IMR-90 (cell line): Measurements from ENCODE around the gene TRAFD1. TPM values are rescaled to one million over a fixed set of nuclear protein-coding genes. Genes with fewer than 3 reads are reported as not detected.

Source experiments
- ATAC-seq: fragments of 200-7000 bp; cut with Tn5 transposase; 2 replicates; pipeline ENCODE4 v1.9.1; 2020; ENCODE audit warnings: low read depth, mild to moderate bottlenecking, moderate library complexity
- BruUV-seq: library from RNA; stranded (reverse); fragments of 400-500 nt; replicated peaks from 2 replicates; lab custom pipeline; 2021; lab: Mats Ljungman, UMichigan
- CTCF ChIA-PET: fragments of 300-600 bp; formaldehyde crosslinking; extraction: SDS; loops from one replicate; lab custom pipeline; 2021; ENCODE audit warnings: antibody characterized with exemption; lab: Yijun Ruan, JAX
- POLR2A ChIA-PET: fragments of 300-600 bp; sonication (Branson Sonifier 250); formaldehyde crosslinking; loops from one replicate; lab custom pipeline; 2022; ENCODE audit warnings: antibody characterized with exemption; ENCODE audit not compliant: unreplicated experiment; lab: Charles Lee
- DNase-seq: peaks from one replicate; pipeline ENCODE4 v3.0.0; 2013
- H2AFZ ChIP-seq: replicated peaks from 2 replicates; pipeline ENCODE3; 2013; ENCODE audit warnings: low read length, mild to moderate bottlenecking; ENCODE audit not compliant: poor library complexity
- H2AK5ac ChIP-seq: 2 replicates; pipeline ENCODE4 v1.6.1; 2013; ENCODE audit warnings: low read depth, low read length, inconsistent platforms
- H2AK9ac ChIP-seq: replicated peaks from 2 replicates; pipeline ENCODE3; 2013; ENCODE audit warnings: mild to moderate bottlenecking, low read depth, low read length, moderate library complexity; ENCODE audit not compliant: poor library complexity
- H2BK120ac ChIP-seq: 2 replicates; pipeline ENCODE4 v1.6.1; 2013; ENCODE audit warnings: low read depth, low read length, inconsistent platforms
- H2BK15ac ChIP-seq: 3 replicates; pipeline ENCODE4 v1.6.1; 2013; ENCODE audit warnings: low read depth, low read length, inconsistent platforms
- H2BK20ac ChIP-seq: 2 replicates; pipeline ENCODE4 v1.6.1; 2013; ENCODE audit warnings: low read depth, mild to moderate bottlenecking, inconsistent platforms, low read length, moderate library complexity
- H2BK5ac ChIP-seq: 2 replicates; pipeline ENCODE4 v1.6.1; 2013; ENCODE audit warnings: mild to moderate bottlenecking, low read depth, low read length, inconsistent platforms; ENCODE audit not compliant: poor library complexity, severe bottlenecking
- H3K14ac ChIP-seq: replicated peaks from 2 replicates; pipeline ENCODE4 v1.6.1; 2013; ENCODE audit warnings: low read depth, low read length, inconsistent platforms
- H3K18ac ChIP-seq: 2 replicates; pipeline ENCODE4 v1.6.1; 2013; ENCODE audit warnings: low read depth, low read length, control low read depth
- H3K23ac ChIP-seq: 2 replicates; pipeline ENCODE4 v1.6.1; 2013; ENCODE audit warnings: low read depth, low read length, inconsistent platforms
- H3K27ac ChIP-seq: 2 replicates; pipeline ENCODE4 v1.5.1; 2013; ENCODE audit warnings: mild to moderate bottlenecking, control low read depth, low read length; ENCODE audit not compliant: insufficient read depth
- H3K27me3 ChIP-seq: 2 replicates; pipeline ENCODE4 v1.6.1; 2013; ENCODE audit warnings: low read length; ENCODE audit not compliant: control insufficient read depth, insufficient read depth
- H3K36me3 ChIP-seq: 2 replicates; pipeline ENCODE4 v1.6.1; 2013; ENCODE audit warnings: low read length, mixed read lengths; ENCODE audit not compliant: control insufficient read depth, insufficient read depth
- H3K4ac ChIP-seq: 2 replicates; pipeline ENCODE4 v1.6.1; 2013; ENCODE audit warnings: low read depth, low read length, inconsistent platforms
- H3K4me1 ChIP-seq: 2 replicates; pipeline ENCODE4 v1.6.1; 2013; ENCODE audit warnings: low read length, mixed read lengths; ENCODE audit not compliant: control insufficient read depth, insufficient read depth
- H3K4me2 ChIP-seq: 2 replicates; pipeline ENCODE4 v1.6.1; 2013; ENCODE audit warnings: low read depth, mild to moderate bottlenecking, control low read depth, low read length, moderate library complexity
- H3K4me3 ChIP-seq: 2 replicates; pipeline ENCODE4 v1.5.1; 2013; ENCODE audit warnings: low read depth, mild to moderate bottlenecking, control low read depth, low read length, moderate library complexity; ENCODE audit not compliant: insufficient read depth
- H3K56ac ChIP-seq: 2 replicates; pipeline ENCODE4 v1.6.1; 2013; ENCODE audit warnings: low read length, inconsistent platforms; ENCODE audit not compliant: insufficient read depth; ENCODE audit errors: extremely low read depth
- H3K79me1 ChIP-seq, 2 experiments: 2 replicates each; pipeline ENCODE4 v1.6.1; 2013; ENCODE audit warnings: low read length in 2 of 2, inconsistent platforms in 1 of 2, low read depth in 1 of 2
- H3K9ac ChIP-seq: 2 replicates; pipeline ENCODE4 v1.6.1; 2013; ENCODE audit warnings: low read depth, low read length, control low read depth
- H3K9me1 ChIP-seq: 2 replicates; pipeline ENCODE4 v1.6.1; 2013; ENCODE audit warnings: low read length, inconsistent platforms; ENCODE audit not compliant: insufficient read depth
- H3K9me3 ChIP-seq: 2 replicates; pipeline ENCODE4 v1.6.1; 2013; ENCODE audit warnings: low read length; ENCODE audit not compliant: control insufficient read depth, insufficient read depth
- H4K20me1 ChIP-seq: 2 replicates; pipeline ENCODE4 v1.6.1; 2013; ENCODE audit warnings: low read length, inconsistent platforms; ENCODE audit not compliant: insufficient read depth
- H4K5ac ChIP-seq: 2 replicates; pipeline ENCODE4 v1.6.1; 2013; ENCODE audit warnings: mild to moderate bottlenecking, low read depth, low read length, control low read depth
- H4K8ac ChIP-seq, 2 experiments: 2 replicates each; pipeline ENCODE4 v1.6.1; 2013; ENCODE audit warnings: low read depth in 2 of 2, low read length in 2 of 2, control low read depth in 1 of 2, inconsistent platforms in 1 of 2
- H4K91ac ChIP-seq: 2 replicates; pipeline ENCODE4 v1.6.1; 2013; ENCODE audit warnings: low read depth, low read length, inconsistent platforms; ENCODE audit not compliant: insufficient read depth
- FOS ChIP-seq: fragments of 150-350 bp; IDR thresholded peaks from 2 replicates; pipeline ENCODE4 v1.6.1; 2016; ENCODE audit warnings: low read depth, low read length
- POLR2A ChIP-seq: IDR thresholded peaks from 2 replicates; pipeline ENCODE4 v1.6.1; 2012; ENCODE audit warnings: mild to moderate bottlenecking, low read depth, low read length
- WGBS, 2 experiments: methylation state at CpG; one replicate each; pipeline versions ENCODE4 v1.1.5 to v1.1.7; 2013; ENCODE audit warnings: missing lambda C conversion rate in 2 of 2; ENCODE audit not compliant: insufficient read length in 1 of 2; ENCODE audit errors: extremely low coverage in 2 of 2; 5-methylcytosine and 5-hydroxymethylcytosine counted together
- dilution Hi-C: fragments of 300-500 bp; cut with HindIII; formaldehyde crosslinking; loops from one replicate; pipeline ENCODE4 v1.14.3; 2018; ENCODE audit warnings: low sequenced_read_pairs; ENCODE audit not compliant: unreplicated experiment
- in situ Hi-C: fragments of 300-500 bp; cut with MboI; formaldehyde crosslinking; loops from 3 replicates; pipeline ENCODE4 v1.14.3; 2019; ENCODE audit warnings: low sequenced_read_pairs, inconsistent platforms, mixed read lengths
- intact Hi-C: fragments of 100-400 bp; cut with micrococcal nuclease; formaldehyde crosslinking; loops from 2 replicates; pipeline ENCODE4 v1.10.0; 2022
- polyA plus RNA-seq, 3 experiments: library from polyadenylated mRNA; depleted of rRNA; stranded (reverse); fragments of >200 nt; gene quantifications; 2 replicates each; pipeline ENCODE4 v1.2.3, GENCODE V29; 2012; ENCODE audit warnings: low replicate concordance in 1 of 3
- total RNA-seq: library from RNA; depleted of rRNA; stranded (reverse); fragments of >200 nt; gene quantifications from 2 replicates; pipeline ENCODE4 v1.2.3, GENCODE V29; 2012
- TF ChIP-seq, protein P1 (sequence below): conservative IDR thresholded peaks from 2 replicates; pipeline ENCODE4 v1.5.1; 2012; ENCODE audit warnings: mild to moderate bottlenecking, low read depth, low read length, improper control_type of control experiment

TRAFD1 gene
- total and polyA plus RNA-seq, 2 of the 4 experiments (the other 2 are of a cell fraction): 41.3 to 70.4 TPM

DNA sequence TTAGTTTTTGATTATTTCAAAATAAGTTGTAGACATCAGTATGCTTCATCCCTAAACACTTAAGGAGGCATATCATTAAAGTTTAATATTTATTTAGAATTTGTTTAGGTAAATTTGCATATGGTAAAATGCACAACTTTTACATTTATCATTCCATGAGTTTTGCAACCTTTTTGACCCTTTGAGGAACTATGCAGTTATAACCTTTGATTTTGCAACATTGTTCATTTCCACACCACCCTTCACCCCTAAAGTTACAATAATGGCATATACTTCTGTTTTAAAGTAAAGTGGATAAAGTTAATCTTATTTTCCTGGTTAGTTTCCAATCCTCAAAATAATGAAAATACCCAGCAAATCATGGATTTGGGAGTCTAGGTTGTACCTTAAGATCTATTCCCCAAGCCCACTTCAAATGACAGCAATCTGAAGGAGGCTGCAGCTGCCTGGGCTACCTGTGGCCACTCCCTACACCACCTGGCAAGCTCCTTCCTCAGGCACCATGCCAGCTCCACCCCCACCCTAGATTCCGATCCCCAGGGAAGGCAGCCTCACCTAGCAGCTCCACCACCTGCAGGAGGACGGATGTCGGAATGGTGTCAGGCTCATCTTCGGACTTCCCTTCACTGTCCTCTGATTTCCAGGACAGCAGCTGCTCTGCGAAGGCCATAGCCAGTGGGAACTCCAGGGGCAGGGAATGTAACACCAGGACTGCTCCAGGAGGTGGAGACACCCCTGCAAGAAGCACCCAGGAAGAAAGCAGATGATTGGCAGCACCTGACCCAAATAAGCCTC, 65.1 kb downstream of the TRAFD1 start:
- H3K14ac ChIP-seq: no peak overlapping the region
- TF ChIP-seq POLR2A: no peak
- TF ChIP-seq FOS: no peak
- TF ChIP-seq, protein P1, sequence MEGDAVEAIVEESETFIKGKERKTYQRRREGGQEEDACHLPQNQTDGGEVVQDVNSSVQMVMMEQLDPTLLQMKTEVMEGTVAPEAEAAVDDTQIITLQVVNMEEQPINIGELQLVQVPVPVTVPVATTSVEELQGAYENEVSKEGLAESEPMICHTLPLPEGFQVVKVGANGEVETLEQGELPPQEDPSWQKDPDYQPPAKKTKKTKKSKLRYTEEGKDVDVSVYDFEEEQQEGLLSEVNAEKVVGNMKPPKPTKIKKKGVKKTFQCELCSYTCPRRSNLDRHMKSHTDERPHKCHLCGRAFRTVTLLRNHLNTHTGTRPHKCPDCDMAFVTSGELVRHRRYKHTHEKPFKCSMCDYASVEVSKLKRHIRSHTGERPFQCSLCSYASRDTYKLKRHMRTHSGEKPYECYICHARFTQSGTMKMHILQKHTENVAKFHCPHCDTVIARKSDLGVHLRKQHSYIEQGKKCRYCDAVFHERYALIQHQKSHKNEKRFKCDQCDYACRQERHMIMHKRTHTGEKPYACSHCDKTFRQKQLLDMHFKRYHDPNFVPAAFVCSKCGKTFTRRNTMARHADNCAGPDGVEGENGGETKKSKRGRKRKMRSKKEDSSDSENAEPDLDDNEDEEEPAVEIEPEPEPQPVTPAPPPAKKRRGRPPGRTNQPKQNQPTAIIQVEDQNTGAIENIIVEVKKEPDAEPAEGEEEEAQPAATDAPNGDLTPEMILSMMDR: no peak
- H3K23ac ChIP-seq: no peak overlapping the region
- no peak overlapping the region for H2BK5ac ChIP-seq
- no peak overlapping the region for H3K4me2 ChIP-seq
- H3K27ac ChIP-seq: no peak overlapping the region
- H3K9ac ChIP-seq: no peak overlapping the region
- WGBS, 2 experiments: 97% methylated on average over 5 of the region's 5 CpGs; no CpG with 5 or more reads in 1 of the 2 experiments
- H3K4ac ChIP-seq: no peak overlapping the region
- CTCF ChIA-PET: no interaction called here
- no TSS peak for BruUV-seq
- H3K56ac ChIP-seq: no peak overlapping the region
- DNase-seq (no peak), ATAC-seq (no peak)
- peaks cover 36% of the 10 kb centered on the region for H3K36me3 ChIP-seq
- H4K20me1 ChIP-seq: peaks cover 6% of the 10 kb centered on the region; the same call in 1 of the 2 replicates
- no peak overlapping the region for H2AK5ac ChIP-seq
- in situ Hi-C loops (no loop called here), intact Hi-C loops (no loop called here), dilution Hi-C loops (no loop called here)
- H2BK15ac ChIP-seq: no peak overlapping the region
- H3K9me3 ChIP-seq: no peaks in the 10 kb centered on the region
- peaks cover 0 to 5% of the 10 kb centered on the region in 2 experiments; a peak in 2 of 4 replicates for H3K79me1 ChIP-seq
- POLR2A ChIA-PET: no interaction called here
- H3K27me3 ChIP-seq: no peaks in the 10 kb centered on the region
- peaks cover 17% of the 10 kb centered on the region for H3K9me1 ChIP-seq
- H4K8ac ChIP-seq: no peak overlapping the region
- H2AK9ac ChIP-seq: no peak overlapping the region
- no peak overlapping the region for H2AFZ ChIP-seq
- H4K5ac ChIP-seq: no peak overlapping the region
- no peak overlapping the region for H3K18ac ChIP-seq
- no peak overlapping the region for H3K4me3 ChIP-seq
- H2BK20ac ChIP-seq: no peak overlapping the region
- peaks cover 11% of the 10 kb centered on the region for H3K4me1 ChIP-seq
- no peak overlapping the region for H2BK120ac ChIP-seq
- H4K91ac ChIP-seq: no peak overlapping the region
